GM18858 (cell line): ENCODE results near the gene FBXO7.

ENCODE experiments used
- ATAC-seq: cut with Tn5 transposase; IDR thresholded peaks from one replicate; pipeline ENCODE4 v1.9.1; 2021; ENCODE audit not compliant: unreplicated experiment

FBXO7 gene

GRCh38 chr22:32528984-32529982 lies 54.7 kb downstream of the FBXO7 start:
- no peak for ATAC-seq

- no peak for ATAC-seq
Observed at GRCh38 chr22:32531228-32531627, 56.6 kb downstream of the FBXO7 start.

GRCh38 chr22:32531931-32532819 lies 57.6 kb downstream of the FBXO7 start:
- no peak for ATAC-seq

- no peak for ATAC-seq
Observed at GRCh38 chr22:32532820-32533128, 58.2 kb downstream of the FBXO7 start.

GRCh38 chr22:32533265-32534111 lies 58.9 kb downstream of the FBXO7 start:
- no peak for ATAC-seq

- ATAC-seq = no peak
Observed at GRCh38 chr22:32534252-32535235, 59.9 kb downstream of the FBXO7 start.

- no peak for ATAC-seq
Observed at GRCh38 chr22:32535531-32536190, 61.0 kb downstream of the FBXO7 start.

- no peak for ATAC-seq
Observed at GRCh38 chr22:32536352-32536751, 61.7 kb downstream of the FBXO7 start.

- no peak for ATAC-seq
Observed at GRCh38 chr22:32538521-32538920, 63.9 kb downstream of the FBXO7 start.

- ATAC-seq = no peak
Observed at GRCh38 chr22:32539631-32540421, 65.2 kb downstream of the FBXO7 start.

GRCh38 chr22:32541481-32541880 lies 66.9 kb downstream of the FBXO7 start:
- no peak for ATAC-seq

- ATAC-seq = no peak
Observed at GRCh38 chr22:32542066-32542676, 67.6 kb downstream of the FBXO7 start.

GRCh38 chr22:32542677-32543357 lies 68.2 kb downstream of the FBXO7 start:
- ATAC-seq = no peak

GRCh38 chr22:32544953-32545558 lies 70.4 kb downstream of the FBXO7 start:
- no peak for ATAC-seq

GRCh38 chr22:32545801-32546200 lies 71.2 kb downstream of the FBXO7 start:
- ATAC-seq = no peak

- ATAC-seq = no peak
Observed at GRCh38 chr22:32546496-32546895, 71.9 kb downstream of the FBXO7 start.

- no peak for ATAC-seq
Observed at GRCh38 chr22:32546935-32547334, 72.3 kb downstream of the FBXO7 start.
